HepG2 (cell line): Measurements from ENCODE around the gene IRAK4. TPM values are rescaled to one million over a fixed set of nuclear protein-coding genes. Genes with fewer than 3 reads are reported as not detected.

Experiments used
- ATAC-seq: fragments of 200-7000 bp; cut with Tn5 transposase; 3 replicates; pipeline ENCODE4 v1.9.1; 2020; ENCODE audit warnings: mild to moderate bottlenecking, moderate library complexity
- BruUV-seq: library from RNA; stranded (reverse); fragments of 400-500 nt; replicated peaks from 2 replicates; lab custom pipeline; 2021; lab: Mats Ljungman, UMichigan
- CTCF ChIA-PET: fragments of 300-600 bp; formaldehyde crosslinking; extraction: SDS; loops from one replicate; lab custom pipeline; 2021; ENCODE audit warnings: low total read pairs, inconsistent platforms, low intra/inter-chr PET ratio; lab: Yijun Ruan, JAX
- POLR2A ChIA-PET: fragments of 350-600 bp; sonication (Branson Sonifier 250); formaldehyde crosslinking; loops from one replicate; lab custom pipeline; 2020; ENCODE audit warnings: antibody characterized with exemption, inconsistent platforms; lab: Yijun Ruan, JAX
- DNase-seq: peaks from one replicate; pipeline ENCODE4 v3.0.0-alpha.2; 2015; ENCODE audit warnings: low spot score
- FAIRE-seq: peaks from 3 replicates; lab custom pipeline; 2011; peaks lifted over from hg19 to GRCh38; lab: Jason Lieb, UNC
- H2AFZ ChIP-seq: one replicate; pipeline ENCODE4 v1.6.1; 2011; ENCODE audit warnings: low read length, inconsistent platforms
- H3K27ac ChIP-seq: fragments of 300-600 bp; 3 replicates; pipeline ENCODE4 v1.8.0; 2011; ENCODE audit warnings: mixed run types, mild to moderate bottlenecking, mixed read lengths, low read length, inconsistent platforms; ENCODE audit not compliant: insufficient read depth; ENCODE audit errors: extremely low read length
- H3K27me3 ChIP-seq, 2 experiments: fragments of 200-600 bp in 1 of 2; 2 replicates in 1 of 2; 3 replicates in 1 of 2; pipeline versions ENCODE4 v1.6.0 to v1.8.0; 2011; ENCODE audit warnings: low read length in 2 of 2, mild to moderate bottlenecking in 2 of 2, moderate library complexity in 2 of 2, inconsistent platforms in 1 of 2; ENCODE audit not compliant: insufficient read depth in 2 of 2, control insufficient read depth in 1 of 2
- H3K36me3 ChIP-seq, 2 experiments: fragments of 200-600 bp in 1 of 2; replicated peaks in 1 of 2; 2 replicates in 1 of 2; 3 replicates in 1 of 2; pipeline versions ENCODE4 v1.5.1 to v1.8.0; 2011; ENCODE audit warnings: low read length in 2 of 2, inconsistent platforms in 1 of 2; ENCODE audit not compliant: insufficient read depth in 2 of 2, control insufficient read depth in 1 of 2
- H3K4me1 ChIP-seq: 2 replicates; pipeline ENCODE4 v1.5.1; 2012; ENCODE audit warnings: low read length, inconsistent platforms; ENCODE audit not compliant: insufficient read depth
- H3K4me2 ChIP-seq: 2 replicates; pipeline ENCODE4 v1.6.0; 2011; ENCODE audit warnings: low read depth, low read length, inconsistent platforms
- H3K4me3 ChIP-seq, 3 experiments: fragments of 200-600 bp in 1 of 3; sonication (generic), shearing (Covaris generic) in 1 of 3; replicated peaks in 1 of 3; 2 replicates each; pipeline ENCODE4 v1.5.1; 2011 to 2016; ENCODE audit warnings: low read length in 3 of 3, inconsistent platforms in 2 of 3, low read depth in 2 of 3, mild to moderate bottlenecking in 2 of 3, control low read depth in 1 of 3, mixed read lengths in 1 of 3; ENCODE audit not compliant: insufficient read depth in 1 of 3
- H3K79me2 ChIP-seq: one replicate; pipeline ENCODE4 v1.6.1; 2011; ENCODE audit warnings: low read length, inconsistent platforms; ENCODE audit not compliant: insufficient read depth
- H3K9ac ChIP-seq: 2 replicates; pipeline ENCODE4 v1.6.0; 2011; ENCODE audit warnings: mild to moderate bottlenecking, low read depth, low read length, inconsistent platforms; ENCODE audit not compliant: insufficient read depth
- H3K9me3 ChIP-seq: 2 replicates; pipeline ENCODE4 v1.5.1; 2012; ENCODE audit warnings: mild to moderate bottlenecking, low read length
- H4K20me1 ChIP-seq: 2 replicates; pipeline ENCODE4 v1.6.0; 2011; ENCODE audit warnings: inconsistent platforms, mild to moderate bottlenecking, low read length, moderate library complexity; ENCODE audit not compliant: insufficient read depth
- BCL3 ChIP-seq: sonication (generic); formaldehyde crosslinking; IDR thresholded peaks from 2 replicates; pipeline ENCODE4 v1.5.1; 2020; ENCODE audit warnings: mild to moderate bottlenecking, missing genetic modification reagents, moderate library complexity
- EED ChIP-seq: sonication (generic); formaldehyde crosslinking; IDR thresholded peaks from 2 replicates; pipeline ENCODE4 v1.5.0; 2020; ENCODE audit warnings: mild to moderate bottlenecking, missing genetic modification reagents
- GABPB1 ChIP-seq: IDR thresholded peaks from 2 replicates; pipeline ENCODE4 v1.6.1; 2016; ENCODE audit warnings: mild to moderate bottlenecking, missing genetic modification reagents, moderate library complexity, missing compliant biosample characterization
- HNRNPLL ChIP-seq: fragments of 200-400 bp; formaldehyde crosslinking; IDR thresholded peaks from 2 replicates; pipeline ENCODE4 v1.6.1; 2017; ENCODE audit warnings: mild to moderate bottlenecking, low read depth, low read length; ENCODE audit not compliant: poor library complexity, severe bottlenecking
- KLF16 ChIP-seq, 2 experiments: sonication (generic) in 1 of 2; formaldehyde crosslinking in 1 of 2; IDR thresholded peaks; 2 replicates each; pipeline versions ENCODE4 v1.6.1 to v1.8.0; 2016 to 2023; ENCODE audit warnings: missing genetic modification reagents in 2 of 2, missing compliant biosample characterization in 1 of 2
- ZBED4 ChIP-seq: sonication (generic); formaldehyde crosslinking; IDR thresholded peaks from 2 replicates; pipeline ENCODE4 v1.4.0; 2020; ENCODE audit warnings: missing genetic modification reagents, borderline replicate concordance
- ZNF17 ChIP-seq: sonication (generic); formaldehyde crosslinking; IDR thresholded peaks from 2 replicates; pipeline ENCODE4 v1.5.0; 2020; ENCODE audit warnings: mild to moderate bottlenecking, missing genetic modification reagents
- ZNF446 ChIP-seq: sonication (generic); formaldehyde crosslinking; IDR thresholded peaks from 2 replicates; pipeline ENCODE4 v1.5.0; 2020; ENCODE audit warnings: mild to moderate bottlenecking, missing genetic modification reagents
- ZNF563 ChIP-seq: sonication (generic); formaldehyde crosslinking; IDR thresholded peaks from 2 replicates; pipeline ENCODE4 v1.8.0; 2022; ENCODE audit warnings: mild to moderate bottlenecking, moderate library complexity, missing genetic modification reagents
- ZSCAN21 ChIP-seq: sonication (generic); formaldehyde crosslinking; IDR thresholded peaks from 2 replicates; pipeline ENCODE4 v1.8.0; 2022; ENCODE audit warnings: mild to moderate bottlenecking, missing genetic modification reagents, moderate library complexity, borderline replicate concordance
- ZSCAN29 ChIP-seq: sonication (generic); formaldehyde crosslinking; conservative IDR thresholded peaks from 2 replicates; pipeline ENCODE4 v1.4.0; 2020; ENCODE audit warnings: mild to moderate bottlenecking, missing genetic modification reagents
- WGBS: methylation state at CpG from one replicate; pipeline ENCODE4 v1.1.6; 2017; ENCODE audit warnings: low lambda C conversion rate; 5-methylcytosine and 5-hydroxymethylcytosine counted together
- in situ Hi-C: cut with HindIII; loops from 2 replicates; pipeline ENCODE4 v1.10.0; 2017; ENCODE audit warnings: low pct_unique_long_range_greater_than_20kb; ENCODE audit not compliant: extremely low pct_ligation_motif_present
- intact Hi-C: fragments of 100-400 bp; cut with micrococcal nuclease; formaldehyde crosslinking; loops from one replicate; pipeline ENCODE4 v1.10.0; 2022; ENCODE audit not compliant: unreplicated experiment
- polyA plus RNA-seq, 8 experiments: library from polyadenylated mRNA; depleted of rRNA in 3 of 8; stranded (reverse) in 7 of 8; unstranded in 1 of 8; fragments of >200 nt; fragmentation: Illumina TruSeq in 4 of 8; extraction: Trizol in 4 of 8; gene quantifications; 2 replicates each; pipeline versions ENCODE4 v1.2.1 to v1.2.3, GENCODE V29; 2011 to 2016; ENCODE audit warnings: low read depth in 4 of 8, missing spikeins in 1 of 8, mixed read lengths in 1 of 8; ENCODE audit not compliant: insufficient read depth in 1 of 8
- total RNA-seq, 5 experiments: library from RNA; depleted of rRNA; stranded (reverse); fragments of >200 nt; fragmentation: Illumina TruSeq; extraction: Trizol; gene quantifications; 2 replicates each; pipeline ENCODE4 v1.2.3, GENCODE V29; 2016; ENCODE audit warnings: low read depth in 1 of 5
- TF ChIP-seq, protein P1 (sequence below): sonication (generic); formaldehyde crosslinking; IDR thresholded peaks from 2 replicates; pipeline ENCODE4 v1.8.1; 2023; ENCODE audit warnings: mild to moderate bottlenecking, inconsistent platforms, moderate library complexity, missing genetic modification reagents, borderline replicate concordance
- TF ChIP-seq, protein P2 (sequence below): sonication (generic); formaldehyde crosslinking; IDR thresholded peaks from 2 replicates; pipeline ENCODE4 v1.8.0; 2022; ENCODE audit warnings: mild to moderate bottlenecking, missing genetic modification reagents, moderate library complexity

IRAK4 gene
- total and polyA plus RNA-seq, 2 of the 13 experiments (the other 11 are each of a cell fraction or from before 2014, with no cell fraction given): 6.6 to 7.1 TPM

GRCh38 chr12:43835264-43835655 is 76.5 kb downstream of the IRAK4 start (continued):
- no peak for TF ChIP-seq HNRNPLL
- no peak for TF ChIP-seq GABPB1 (CRISPR knock-in tag)
- TF ChIP-seq KLF16 (CRISPR knock-in tag; IDR thresholded peaks at IDR 0.05): no peak
- TF ChIP-seq, protein P1, sequence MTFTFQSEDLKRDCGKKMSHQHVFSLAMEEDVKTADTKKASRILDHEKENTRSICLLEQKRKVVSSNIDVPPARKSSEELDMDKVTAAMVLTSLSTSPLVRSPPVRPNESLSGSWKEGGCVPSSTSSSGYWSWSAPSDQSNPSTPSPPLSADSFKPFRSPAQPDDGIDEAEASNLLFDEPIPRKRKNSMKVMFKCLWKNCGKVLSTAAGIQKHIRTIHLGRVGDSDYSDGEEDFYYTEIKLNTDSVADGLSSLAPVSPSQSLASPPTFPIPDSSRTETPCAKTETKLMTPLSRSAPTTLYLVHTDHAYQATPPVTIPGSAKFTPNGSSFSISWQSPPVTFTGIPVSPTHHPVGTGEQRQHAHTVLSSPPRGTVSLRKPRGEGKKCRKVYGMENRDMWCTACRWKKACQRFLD (CRISPR knock-in tag): no peak
- no peak for TF ChIP-seq ZNF446
- TF ChIP-seq, protein P2, sequence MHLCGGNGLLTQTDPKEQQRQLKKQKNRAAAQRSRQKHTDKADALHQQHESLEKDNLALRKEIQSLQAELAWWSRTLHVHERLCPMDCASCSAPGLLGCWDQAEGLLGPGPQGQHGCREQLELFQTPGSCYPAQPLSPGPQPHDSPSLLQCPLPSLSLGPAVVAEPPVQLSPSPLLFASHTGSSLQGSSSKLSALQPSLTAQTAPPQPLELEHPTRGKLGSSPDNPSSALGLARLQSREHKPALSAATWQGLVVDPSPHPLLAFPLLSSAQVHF (CRISPR knock-in tag): peak; percentile 19; the same call in 1 of the 2 replicates

GRCh38 chr12:43835656-43836474 is 77.1 kb downstream of the IRAK4 start, which contains the start of gene TMEM117:
TSS of gene TMEM117 (plus strand) at chr12:43836081.
- ChIA-PET POLR2A (interaction anchor here (0.8 to 2.8 kb wide), 3 partner anchors 19 to 30 kb away, joined by 3 to 17 read pairs (median 4); partner anchors contain the start of gene TWF1), CTCF (no interaction called here)
- Histone ChIP-seq H3K4me2 (peak within 1 kb of the TSS; percentile 85), H3K27me3 (no peaks in the 10 kb centered on the region), H2AFZ (peak within 1 kb of the TSS; percentile 55), H3K9me3 (no peaks in the 10 kb centered on the region), H3K36me3 (no peaks in the 10 kb centered on the region), H3K4me1 (peaks cover 44% of the 10 kb centered on the region), H3K27ac (peak within 1 kb of the TSS; percentile 83), H3K4me3 (peak within 1 kb of the TSS; percentile 75 to 86 (median 76)), H3K79me2 (no peaks in the 10 kb centered on the region), H3K9ac (peak within 1 kb of the TSS; percentile 84), H4K20me1 (no peaks in the 10 kb centered on the region)
- BruUV-seq: no TSS peak
- ATAC-seq (peak; percentile 86), FAIRE-seq (no peak), DNase-seq (peak; percentile 25)
- 1% methylated on average over 43 of the region's 103 CpGs for WGBS
- in situ Hi-C loops (no loop called here), intact Hi-C loops (loop anchor here (1.0 to 2.0 kb wide), 4 partner anchors 31 to 77 kb away; partner anchors contain the start of genes IRAK4 and PUS7L)
- TF ChIP-seq ZSCAN21 (CRISPR knock-in tag) (peak; percentile 79), ZNF17 (CRISPR knock-in tag) (no peak), ZBED4 (CRISPR knock-in tag) (peak; percentile 68; the same call in 1 of the 2 replicates), ZNF563 (0 out of 2 replicates have a peak, but pooled peaks have one; percentile 29), BCL3 (CRISPR knock-in tag) (peak; percentile 11; the same call in 1 of the 2 replicates), ZSCAN29 (CRISPR knock-in tag) (0 out of 2 replicates have a peak, but pooled peaks have one; percentile 18), EED (CRISPR knock-in tag) (no peak)
